ENCODE results near the gene CFAP61.

The CFAP61 gene

DNA sequence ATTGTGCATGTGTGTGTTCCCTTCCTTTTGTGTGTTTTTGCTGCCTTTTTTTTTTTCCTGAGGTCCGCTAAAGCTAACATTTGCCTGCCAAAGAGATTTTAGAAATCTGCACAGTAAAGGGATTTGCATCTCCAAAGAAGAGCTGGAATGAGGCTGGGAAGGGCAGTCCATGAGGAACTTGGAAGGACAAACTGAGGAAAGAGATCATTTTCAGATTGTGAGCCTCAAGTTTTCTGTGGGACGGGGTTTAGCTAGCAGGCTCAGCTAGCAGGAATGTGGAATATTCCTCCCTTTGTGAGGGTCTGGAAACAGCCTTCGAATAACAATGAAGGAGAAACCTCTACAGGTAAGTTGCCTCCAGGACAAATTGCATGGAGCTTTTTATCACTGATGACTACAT, 319.3 kb downstream of the CFAP61 start:
- TF ChIP-seq, protein P1, sequence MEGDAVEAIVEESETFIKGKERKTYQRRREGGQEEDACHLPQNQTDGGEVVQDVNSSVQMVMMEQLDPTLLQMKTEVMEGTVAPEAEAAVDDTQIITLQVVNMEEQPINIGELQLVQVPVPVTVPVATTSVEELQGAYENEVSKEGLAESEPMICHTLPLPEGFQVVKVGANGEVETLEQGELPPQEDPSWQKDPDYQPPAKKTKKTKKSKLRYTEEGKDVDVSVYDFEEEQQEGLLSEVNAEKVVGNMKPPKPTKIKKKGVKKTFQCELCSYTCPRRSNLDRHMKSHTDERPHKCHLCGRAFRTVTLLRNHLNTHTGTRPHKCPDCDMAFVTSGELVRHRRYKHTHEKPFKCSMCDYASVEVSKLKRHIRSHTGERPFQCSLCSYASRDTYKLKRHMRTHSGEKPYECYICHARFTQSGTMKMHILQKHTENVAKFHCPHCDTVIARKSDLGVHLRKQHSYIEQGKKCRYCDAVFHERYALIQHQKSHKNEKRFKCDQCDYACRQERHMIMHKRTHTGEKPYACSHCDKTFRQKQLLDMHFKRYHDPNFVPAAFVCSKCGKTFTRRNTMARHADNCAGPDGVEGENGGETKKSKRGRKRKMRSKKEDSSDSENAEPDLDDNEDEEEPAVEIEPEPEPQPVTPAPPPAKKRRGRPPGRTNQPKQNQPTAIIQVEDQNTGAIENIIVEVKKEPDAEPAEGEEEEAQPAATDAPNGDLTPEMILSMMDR (IDR thresholded peaks at IDR 0.05; ENCODE audit: low read length, missing control alignments), result no peak
- no peak overlapping the region for H3K4me3 ChIP-seq (replicated peaks; ENCODE audit: low read depth, low read length)

DNA sequence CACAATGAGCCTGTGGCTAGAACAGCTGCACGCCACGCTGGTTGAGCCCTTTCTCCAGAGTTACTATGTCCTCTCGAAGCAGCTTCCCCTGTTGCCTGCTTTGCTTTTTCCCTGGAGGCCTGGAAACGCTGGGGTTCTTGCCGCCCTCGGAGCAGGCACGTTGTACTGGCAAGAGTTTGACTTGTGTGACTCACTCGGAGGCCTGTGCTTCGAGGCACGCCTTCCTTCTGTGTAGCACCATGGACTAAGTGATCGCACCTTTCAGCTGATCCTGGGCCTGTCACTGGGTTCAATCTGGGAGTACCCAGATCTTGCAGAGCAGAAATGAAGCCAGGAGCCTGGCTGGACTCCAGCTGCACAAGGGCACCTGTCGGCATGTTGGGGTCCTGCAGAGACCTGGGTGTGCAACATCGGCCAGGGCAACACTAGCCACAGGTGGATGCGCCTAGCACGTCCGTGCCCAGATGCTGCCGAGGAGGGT, 320.8 kb downstream of the CFAP61 start:
- H3K4me3 ChIP-seq (replicated peaks; ENCODE audit: low read depth, low read length), result no peak overlapping the region
- peak; percentile 12 for DNase-seq (ENCODE audit: low read depth)
- TF ChIP-seq, protein P1 (IDR thresholded peaks at IDR 0.05; ENCODE audit: low read length, missing control alignments), result no peak

More for the DNA sequence above, 319.3 kb downstream of the CFAP61 start:
- DNase-seq (ENCODE audit: low read depth), result no peak

- no peak for DNase-seq (ENCODE audit: low read depth)
- no peak overlapping the region for H3K4me3 ChIP-seq (replicated peaks; ENCODE audit: low read depth, low read length)
- TF ChIP-seq, protein P1 (IDR thresholded peaks at IDR 0.05; ENCODE audit: low read length, missing control alignments), result no peak
Observed at GRCh38 chr20:20375862-20376261, 323.5 kb downstream of the CFAP61 start.

DNA sequence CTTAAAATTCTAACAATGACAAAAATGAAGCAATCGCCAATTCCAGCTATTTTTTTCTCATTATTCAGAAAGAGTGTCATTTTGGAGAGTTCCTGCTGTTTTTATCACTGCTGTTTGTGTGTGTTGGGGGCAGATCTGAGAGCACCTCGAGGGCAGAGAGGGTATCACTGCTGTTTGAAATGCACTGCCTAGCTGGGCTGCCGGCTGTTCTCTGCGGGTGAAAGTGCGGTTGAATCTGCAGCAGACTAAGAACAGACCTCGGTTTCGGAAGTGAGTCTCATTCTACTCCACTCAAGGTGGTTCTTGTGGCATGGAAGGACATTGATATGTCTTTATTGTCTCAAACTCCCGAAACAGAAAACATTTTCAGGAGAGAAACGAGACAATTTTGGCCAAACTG, 333.9 kb downstream of the CFAP61 start:
- DNase-seq (ENCODE audit: low read depth), result no peak
- no peak overlapping the region for H3K4me3 ChIP-seq (replicated peaks; ENCODE audit: low read depth, low read length)
- TF ChIP-seq, protein P1 (IDR thresholded peaks at IDR 0.05; ENCODE audit: low read length, missing control alignments), result no peak

- no peak for DNase-seq (ENCODE audit: low read depth)
- TF ChIP-seq, protein P1 (IDR thresholded peaks at IDR 0.05; ENCODE audit: low read length, missing control alignments), result no peak
Observed at GRCh38 chr20:20390393-20390792, 338.1 kb downstream of the CFAP61 start.

DNA sequence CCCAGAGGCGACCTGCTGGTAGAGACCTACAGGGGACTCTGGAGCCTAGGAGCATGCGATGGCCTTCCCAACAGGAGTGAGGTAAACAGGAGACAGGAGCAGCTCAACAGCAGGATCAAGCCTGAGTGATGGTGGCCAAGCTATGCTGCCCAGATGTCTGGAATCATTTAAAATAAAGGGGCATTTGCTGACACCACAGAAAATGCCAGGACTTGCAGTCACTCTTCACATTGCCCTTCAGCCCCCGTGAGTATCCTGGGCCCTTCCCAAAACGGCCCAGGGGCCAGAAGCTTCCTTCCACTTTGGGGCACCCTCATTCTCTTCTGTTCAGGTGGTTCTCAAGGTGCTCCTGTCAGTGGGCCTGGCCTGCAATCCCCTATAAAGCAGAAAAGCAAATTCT, 338.8 kb downstream of the CFAP61 start:
- TF ChIP-seq, protein P1 (IDR thresholded peaks at IDR 0.05; ENCODE audit: low read length, missing control alignments), result no peak
- no peak for DNase-seq (ENCODE audit: low read depth)
- H3K4me3 ChIP-seq (replicated peaks; ENCODE audit: low read depth, low read length), result no peak overlapping the region

More at GRCh38 chr20:20390393-20390792, 338.1 kb downstream of the CFAP61 start:
- H3K4me3 ChIP-seq (replicated peaks; ENCODE audit: low read depth, low read length), result no peak overlapping the region

DNA sequence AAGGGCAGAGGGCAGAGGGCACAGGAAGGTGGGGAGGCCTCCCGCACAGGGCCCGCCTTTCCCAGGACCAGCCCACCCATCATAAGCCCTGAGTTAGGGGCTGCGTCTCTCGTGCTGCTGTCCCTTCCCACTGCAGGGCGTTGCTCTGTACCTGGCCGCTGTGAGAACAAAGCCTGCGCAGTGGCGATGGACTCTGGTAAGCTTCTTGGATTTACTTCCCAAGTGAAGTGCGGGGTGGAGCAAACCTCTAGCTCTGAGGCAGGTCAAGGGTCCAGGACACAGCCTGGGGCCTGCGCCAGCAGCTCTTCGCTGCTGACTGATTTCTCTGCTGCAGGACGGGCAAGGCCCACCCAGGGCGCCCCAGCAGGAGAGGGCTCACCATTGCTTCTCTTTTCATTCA, 339.4 kb downstream of the CFAP61 start:
- no peak for DNase-seq (ENCODE audit: low read depth)
- TF ChIP-seq, protein P1 (IDR thresholded peaks at IDR 0.05; ENCODE audit: low read length, missing control alignments), result no peak

More for the DNA sequence above, 339.4 kb downstream of the CFAP61 start:
- H3K4me3 ChIP-seq (replicated peaks; ENCODE audit: low read depth, low read length), result no peak overlapping the region

Data from fibroblast of pulmonary artery (primary cell).